Effector memory CD4-positive, alpha-beta T cell (primary cell): ENCODE measurements around the gene ZNF574.
A peak's percentile ranks its signal among the peaks of the same experiment; 100 is the strongest.

Source experiments
- DNase-seq, 3 donors: peaks; one replicate each; pipeline ENCODE4 v3.0.0-alpha.2; 2020
- H3K27ac ChIP-seq: 2 replicates; pipeline ENCODE4 v1.7.0; 2013; ENCODE audit warnings: mild to moderate bottlenecking, low read length, moderate library complexity; ENCODE audit not compliant: insufficient read depth, poor library complexity, severe bottlenecking
- H3K27me3 ChIP-seq: replicated peaks from 2 replicates; pipeline ENCODE4 v1.7.0; 2013; ENCODE audit warnings: mild to moderate bottlenecking, low read length; ENCODE audit not compliant: insufficient read depth, control insufficient read depth, poor library complexity, severe bottlenecking
- H3K36me3 ChIP-seq: 2 replicates; pipeline ENCODE4 v1.7.0; 2013; ENCODE audit warnings: mild to moderate bottlenecking, low read length, moderate library complexity; ENCODE audit not compliant: control insufficient read depth, insufficient read depth
- H3K4me1 ChIP-seq: 2 replicates; pipeline ENCODE4 v1.7.0; 2013; ENCODE audit warnings: low read length, mild to moderate bottlenecking; ENCODE audit not compliant: control insufficient read depth, insufficient read depth, poor library complexity, severe bottlenecking
- H3K4me3 ChIP-seq: 2 replicates; pipeline ENCODE4 v1.7.0; 2013; ENCODE audit warnings: low read length, low read depth, mild to moderate bottlenecking; ENCODE audit not compliant: insufficient read depth, poor library complexity, severe bottlenecking
- H3K9me3 ChIP-seq: 2 replicates; pipeline ENCODE4 v1.7.0; 2013; ENCODE audit warnings: mild to moderate bottlenecking, low read length, moderate library complexity; ENCODE audit not compliant: control insufficient read depth

ZNF574 gene

GRCh38 chr19:42114412-42114811, 38.4 kb downstream of the ZNF574 start:
- Histone ChIP-seq H3K27ac (no peak overlapping the region), H3K9me3 (no peaks in the 10 kb centered on the region), H3K4me1 (no peaks in the 10 kb centered on the region), H3K27me3 (no peaks in the 10 kb centered on the region), H3K36me3 (peaks cover 52% of the 10 kb centered on the region), H3K4me3 (no peak overlapping the region)
- no peak for DNase-seq

GRCh38 chr19:42115219-42115618, 39.3 kb downstream of the ZNF574 start:
- Histone ChIP-seq H3K9me3 (no peaks in the 10 kb centered on the region), H3K27ac (no peak overlapping the region), H3K36me3 (peaks cover 49% of the 10 kb centered on the region), H3K4me3 (no peak overlapping the region), H3K4me1 (no peaks in the 10 kb centered on the region), H3K27me3 (no peaks in the 10 kb centered on the region)
- no peak for DNase-seq

- Histone ChIP-seq H3K36me3 (peaks cover 45% of the 10 kb centered on the region), H3K27ac (no peak overlapping the region), H3K4me3 (no peak overlapping the region), H3K4me1 (no peaks in the 10 kb centered on the region), H3K9me3 (no peaks in the 10 kb centered on the region), H3K27me3 (no peaks in the 10 kb centered on the region)
- no peak for DNase-seq
Measured at GRCh38 chr19:42115705-42116104, 39.7 kb downstream of the ZNF574 start.

- DNase-seq, result no peak
- Histone ChIP-seq H3K27me3 (no peaks in the 10 kb centered on the region), H3K9me3 (no peaks in the 10 kb centered on the region), H3K27ac (no peak overlapping the region), H3K4me1 (peaks cover 6% of the 10 kb centered on the region), H3K36me3 (peaks cover 44% of the 10 kb centered on the region), H3K4me3 (no peak overlapping the region)
Measured at GRCh38 chr19:42116308-42117075, 40.5 kb downstream of the ZNF574 start.

GRCh38 chr19:42117076-42117475, 41.1 kb downstream of the ZNF574 start:
- no peak for DNase-seq
- Histone ChIP-seq H3K9me3 (no peaks in the 10 kb centered on the region), H3K4me3 (no peak overlapping the region), H3K4me1 (peaks cover 12% of the 10 kb centered on the region), H3K27me3 (no peaks in the 10 kb centered on the region), H3K36me3 (peaks cover 44% of the 10 kb centered on the region), H3K27ac (no peak overlapping the region)

GRCh38 chr19:42120276-42120980, 44.5 kb downstream of the ZNF574 start:
- peaks cover 39% of the 10 kb centered on the region for H3K4me1 ChIP-seq
- H3K4me3 ChIP-seq, result no peak overlapping the region
- H3K27me3 ChIP-seq, result no peaks in the 10 kb centered on the region
- H3K9me3 ChIP-seq, result no peaks in the 10 kb centered on the region
- peaks cover 27% of the 10 kb centered on the region for H3K36me3 ChIP-seq
- peak overlapping the region; percentile 93 for H3K27ac ChIP-seq
- DNase-seq, result no peak

GRCh38 chr19:42121036-42121621, 45.2 kb downstream of the ZNF574 start:
- Histone ChIP-seq H3K9me3 (no peaks in the 10 kb centered on the region), H3K4me1 (peaks cover 39% of the 10 kb centered on the region), H3K4me3 (no peak overlapping the region), H3K27me3 (no peaks in the 10 kb centered on the region), H3K36me3 (peaks cover 20% of the 10 kb centered on the region), H3K27ac (peak overlapping the region; percentile 93)
- no peak for DNase-seq

- Histone ChIP-seq H3K36me3 (peaks cover 15% of the 10 kb centered on the region), H3K4me1 (peaks cover 39% of the 10 kb centered on the region), H3K9me3 (no peaks in the 10 kb centered on the region), H3K27me3 (no peaks in the 10 kb centered on the region), H3K27ac (peak overlapping the region; percentile 93), H3K4me3 (peak overlapping the region; percentile 47)
- peak; percentile 67 to 77 (median 68) for DNase-seq
Measured at GRCh38 chr19:42121656-42122069, 45.7 kb downstream of the ZNF574 start.

GRCh38 chr19:42122691-42123607, 47.0 kb downstream of the ZNF574 start:
- DNase-seq, result peak in 2 of 3 donors; percentile 8 to 27

More at GRCh38 chr19:42122691-42123607, 47.0 kb downstream of the ZNF574 start:
- H3K9me3 ChIP-seq, result no peaks in the 10 kb centered on the region
- H3K4me1 ChIP-seq, result peaks cover 39% of the 10 kb centered on the region
- peak overlapping the region; percentile 47 for H3K4me3 ChIP-seq
- no peaks in the 10 kb centered on the region for H3K27me3 ChIP-seq
- peak overlapping the region; percentile 93 for H3K27ac ChIP-seq
- peaks cover 6% of the 10 kb centered on the region for H3K36me3 ChIP-seq
